Measurements from ENCODE around the gene CAMK2N2.

CAMK2N2 gene

DNA sequence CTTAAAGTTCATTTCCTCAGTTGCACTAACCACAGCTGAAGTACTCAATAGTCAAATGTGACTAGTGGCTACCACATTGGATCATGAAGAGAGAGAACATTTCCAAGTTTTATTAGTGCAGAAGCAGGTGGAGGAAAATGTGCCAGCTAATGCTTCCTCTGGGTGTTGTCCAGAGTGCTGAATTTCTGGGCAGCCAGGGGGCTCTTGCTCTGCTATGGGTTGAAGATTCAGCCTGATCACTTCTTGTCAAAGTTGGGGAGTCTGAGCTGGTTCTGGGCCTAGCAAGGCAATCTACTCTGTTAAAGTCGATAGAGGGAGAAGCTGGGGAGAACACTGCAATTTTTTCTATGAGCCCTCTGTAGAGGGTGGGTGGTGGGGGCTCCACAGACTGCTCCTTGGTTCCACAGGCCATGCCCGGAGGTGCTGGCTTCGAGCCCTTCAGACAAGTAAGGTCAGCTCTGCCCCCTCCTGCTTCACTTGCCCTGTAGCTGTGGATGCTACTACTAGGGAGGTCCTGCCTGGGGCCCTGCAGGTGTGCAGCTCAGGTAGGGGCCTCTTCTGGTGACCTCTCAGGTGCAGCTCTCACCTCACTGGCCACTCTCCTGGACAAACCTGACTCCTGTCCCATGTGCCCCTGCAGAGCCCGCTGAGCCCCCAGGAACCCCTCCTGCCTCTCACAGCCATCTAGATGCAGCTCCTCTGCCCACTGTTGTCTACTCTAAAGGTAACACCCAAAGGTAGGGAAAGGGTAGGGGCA is 20.8 kb downstream of the CAMK2N2 start:
- DNase-seq (ENCODE audit: low read depth in 2 of 2, low spot score in 1 of 2), result no peak

GRCh38 chr3:184239708-184240107 is 21.6 kb downstream of the CAMK2N2 start:
- DNase-seq (ENCODE audit: low read depth in 2 of 2, low spot score in 1 of 2), result no peak

DNA sequence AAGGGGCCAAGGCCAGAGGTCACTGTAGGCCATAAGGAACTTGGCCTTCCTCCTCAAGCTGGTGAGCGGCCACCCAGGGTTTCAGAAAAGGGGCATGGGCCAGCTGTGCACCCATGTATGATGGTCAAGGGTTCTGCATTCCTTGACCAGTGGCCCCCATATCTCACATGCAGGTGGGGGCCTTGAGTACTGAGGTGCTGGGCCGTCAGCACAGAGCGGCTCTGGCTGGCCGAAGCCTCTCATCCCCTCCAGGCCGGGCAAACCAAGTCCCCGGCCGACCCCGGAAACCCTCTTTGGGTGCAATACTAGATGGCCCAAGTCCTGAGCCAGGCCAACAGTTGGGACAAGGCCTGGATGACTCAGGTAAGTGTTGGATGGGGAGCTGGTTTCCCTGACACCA is 22.1 kb downstream of the CAMK2N2 start:
- DNase-seq (ENCODE audit: low read depth in 2 of 2, low spot score in 1 of 2), result no peak

DNA sequence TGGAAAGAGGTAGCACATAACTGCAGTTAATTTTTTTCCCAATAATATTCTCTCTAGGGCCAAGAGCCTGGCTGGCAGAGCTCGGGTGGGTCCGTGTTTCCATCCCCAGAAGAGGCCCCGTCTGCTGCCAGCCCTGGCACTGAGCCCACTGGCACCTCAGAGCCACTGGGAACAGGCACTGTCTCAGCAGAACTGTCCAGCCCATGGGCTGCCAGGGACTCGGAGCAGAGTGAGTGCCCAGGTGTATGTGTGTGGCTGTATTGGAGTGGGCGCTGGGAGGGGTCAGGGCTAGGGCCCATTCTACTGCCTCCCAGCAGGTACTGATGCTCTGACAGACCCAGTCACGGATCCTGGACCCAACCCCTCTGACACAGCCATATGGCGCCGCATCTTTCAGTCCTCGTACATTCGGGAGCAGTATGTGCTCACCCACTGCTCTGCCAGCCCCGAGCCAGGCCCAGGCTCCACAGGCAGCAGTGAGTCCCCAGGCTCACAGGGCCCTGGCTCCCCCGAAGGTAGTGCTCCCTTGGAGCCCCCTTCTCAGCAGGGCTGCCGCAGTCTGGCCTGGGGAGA is 23.0 kb downstream of the CAMK2N2 start:
- DNase-seq (ENCODE audit: low read depth in 2 of 2, low spot score in 1 of 2), result no peak

- no peak for DNase-seq (ENCODE audit: low read depth in 2 of 2, low spot score in 1 of 2)
Observed at GRCh38 chr3:184237807-184238206, 23.5 kb downstream of the CAMK2N2 start.

DNA sequence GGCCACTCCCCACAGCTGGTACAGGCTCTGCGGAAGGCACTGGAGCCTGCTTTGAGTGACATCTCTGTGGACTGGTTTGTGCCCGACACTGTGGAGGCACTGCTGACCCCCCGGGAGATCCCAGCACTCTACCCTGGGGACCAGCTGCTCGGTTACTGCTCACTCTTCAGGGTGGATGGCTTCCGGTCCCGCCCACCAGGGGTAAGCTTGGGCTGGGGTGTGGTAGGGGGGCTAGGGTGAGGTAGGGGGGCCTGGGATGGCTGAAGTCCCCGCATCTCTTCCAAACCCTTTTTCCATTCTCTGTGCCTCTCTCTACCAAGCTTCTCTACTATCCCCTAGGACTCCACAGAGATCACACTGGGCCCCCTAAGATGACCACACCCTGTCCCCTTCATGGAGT is 24.1 kb downstream of the CAMK2N2 start:
- DNase-seq (ENCODE audit: low read depth in 2 of 2, low spot score in 1 of 2), result no peak

- DNase-seq (ENCODE audit: low read depth in 2 of 2, low spot score in 1 of 2), result no peak
Observed at GRCh38 chr3:184236636-184237035, 24.7 kb downstream of the CAMK2N2 start.

- no peak for DNase-seq (ENCODE audit: low read depth in 2 of 2, low spot score in 1 of 2)
Observed at GRCh38 chr3:184236033-184236410, 25.3 kb downstream of the CAMK2N2 start.

DNA sequence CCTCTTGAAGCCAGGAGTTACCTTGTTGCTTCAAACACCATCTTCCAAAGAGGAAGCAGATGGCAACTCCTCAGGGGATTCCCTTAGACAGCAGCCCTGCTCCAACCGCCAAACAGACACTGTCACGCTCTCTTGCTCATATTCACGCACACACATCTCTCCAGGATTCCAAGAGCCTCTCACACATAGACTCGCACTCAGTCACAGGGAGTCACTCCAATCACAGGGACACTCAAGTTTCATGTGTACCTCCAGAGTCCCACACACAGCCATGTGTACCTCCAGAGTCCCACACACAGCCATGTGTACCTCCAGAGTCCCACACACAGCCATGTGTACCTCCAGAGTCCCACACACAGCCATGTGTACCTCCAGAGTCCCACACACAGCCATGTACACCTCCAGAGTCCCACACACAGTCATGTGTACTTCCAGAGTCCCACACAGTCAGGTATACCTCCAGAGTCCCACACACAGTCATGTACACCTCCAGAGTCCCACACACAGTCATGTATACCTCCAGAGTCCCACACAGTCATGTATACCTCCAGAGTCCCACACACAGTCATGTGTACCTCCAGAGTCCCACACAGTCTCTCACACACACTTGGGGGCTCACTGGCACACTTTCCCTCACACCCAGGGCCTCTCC is 25.8 kb downstream of the CAMK2N2 start:
- no peak for DNase-seq (ENCODE audit: low read depth in 2 of 2, low spot score in 1 of 2)

DNA sequence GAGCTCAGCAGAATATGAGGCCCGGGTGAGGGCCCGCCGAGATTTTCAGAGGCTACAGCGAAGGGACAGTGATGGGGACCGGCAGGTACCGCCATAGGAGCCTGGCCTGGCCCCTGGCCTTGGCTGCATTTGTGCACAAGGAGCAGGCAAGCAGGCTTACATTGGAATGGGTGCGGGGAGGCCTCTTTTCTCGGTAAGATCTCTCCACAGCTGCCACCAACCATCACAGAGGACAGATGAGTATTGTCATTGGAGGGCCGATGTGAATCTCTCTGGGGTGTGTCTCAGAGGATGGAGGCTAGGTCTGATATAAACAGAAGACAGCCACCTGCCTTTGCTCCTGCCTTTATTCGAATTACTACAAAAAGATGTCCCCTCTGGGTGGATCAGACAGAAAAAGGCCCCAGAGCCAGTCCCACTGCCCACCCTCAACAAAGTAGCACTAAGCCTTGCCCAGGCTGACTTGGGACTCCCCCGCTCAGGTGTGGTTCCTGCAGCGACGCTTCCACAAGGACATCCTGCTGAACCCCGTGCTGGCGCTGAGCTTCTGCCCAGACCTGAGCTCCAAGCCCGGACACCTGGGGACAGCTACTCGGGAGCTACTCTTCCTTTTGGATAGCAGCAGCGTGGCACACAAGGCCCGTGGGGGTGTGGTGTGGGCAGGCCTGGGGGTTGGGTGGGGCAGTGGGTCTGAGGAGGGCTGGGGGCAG is 26.5 kb downstream of the CAMK2N2 start:
- DNase-seq (ENCODE audit: low read depth in 2 of 2, low spot score in 1 of 2), result no peak

GRCh38 chr3:184234224-184234623 is 27.1 kb downstream of the CAMK2N2 start:
- DNase-seq (ENCODE audit: low read depth in 2 of 2, low spot score in 1 of 2), result no peak

GRCh38 chr3:184233127-184233843 is 28.1 kb downstream of the CAMK2N2 start:
- DNase-seq (ENCODE audit: low read depth in 2 of 2, low spot score in 1 of 2), result no peak

DNA sequence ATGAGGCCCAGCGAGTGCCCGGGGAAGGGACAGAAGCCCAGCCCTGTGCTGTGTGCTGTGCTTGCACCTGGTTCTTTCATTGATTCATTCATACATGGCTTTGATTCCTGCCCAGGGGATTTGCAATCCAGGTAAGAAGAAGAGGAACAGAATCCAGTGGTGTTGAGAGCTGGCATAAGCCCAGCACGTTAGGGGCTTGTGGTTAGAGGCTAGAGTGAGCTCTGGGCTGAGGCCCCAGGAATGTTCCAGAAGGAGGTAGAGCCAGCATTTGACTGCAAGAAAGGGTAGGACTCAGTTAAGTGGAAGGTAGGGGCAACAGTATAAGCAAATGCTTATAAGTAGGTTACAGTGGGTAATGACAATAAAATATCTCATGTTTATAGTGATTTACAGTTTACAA is 29.7 kb downstream of the CAMK2N2 start:
- DNase-seq (ENCODE audit: low read depth in 2 of 2, low spot score in 1 of 2), result no peak

DNA sequence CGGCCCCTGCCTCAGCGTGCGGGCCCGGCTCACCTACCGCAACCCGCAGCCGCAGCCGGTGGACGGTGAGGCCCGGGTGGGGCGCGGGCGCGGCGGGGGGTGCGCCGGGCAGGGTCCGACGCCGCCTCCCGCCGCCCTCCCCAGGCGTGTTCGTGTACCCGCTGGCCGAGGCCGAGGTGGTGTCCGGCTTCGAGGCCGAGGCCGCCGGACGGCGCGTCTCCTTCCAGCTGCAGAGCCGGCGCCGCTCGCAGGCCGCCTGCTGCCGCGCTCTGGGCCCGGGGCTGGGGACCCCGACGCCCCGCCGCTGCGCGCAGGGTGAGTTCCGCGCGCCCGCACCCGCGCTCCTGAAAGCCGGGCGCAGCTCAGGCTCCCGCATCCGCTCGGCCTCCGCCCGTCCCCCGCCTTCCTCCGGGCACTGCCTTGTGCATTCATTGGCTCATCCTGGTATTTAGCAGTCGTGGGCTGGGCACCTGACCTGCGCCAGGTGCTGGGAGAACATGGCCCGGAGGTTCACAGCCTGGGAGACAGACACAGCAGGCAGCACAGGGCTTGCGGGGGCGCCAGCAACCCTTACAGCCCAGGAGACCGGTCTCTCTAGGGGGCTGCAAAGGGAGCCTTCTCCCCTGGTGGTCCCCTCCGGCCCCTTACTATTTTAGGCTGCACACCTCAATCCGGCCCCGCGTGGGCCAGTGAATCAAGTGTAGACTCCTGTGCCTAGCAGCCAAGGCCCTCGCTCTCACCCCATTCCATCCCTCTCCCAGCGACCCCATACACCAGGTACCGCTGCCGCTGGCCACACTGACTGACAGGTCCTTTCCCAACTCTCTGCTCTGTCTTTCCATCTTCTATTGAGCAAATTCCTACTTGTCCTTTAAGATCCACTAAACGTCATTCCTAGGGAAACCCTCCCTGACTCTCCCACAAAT is 30.5 kb downstream of the CAMK2N2 start:
- DNase-seq (ENCODE audit: low read depth in 2 of 2, low spot score in 1 of 2), result no peak

GRCh38 chr3:184230081-184230602 is 31.2 kb downstream of the CAMK2N2 start:
- no peak for DNase-seq (ENCODE audit: low read depth in 2 of 2, low spot score in 1 of 2)

DNA sequence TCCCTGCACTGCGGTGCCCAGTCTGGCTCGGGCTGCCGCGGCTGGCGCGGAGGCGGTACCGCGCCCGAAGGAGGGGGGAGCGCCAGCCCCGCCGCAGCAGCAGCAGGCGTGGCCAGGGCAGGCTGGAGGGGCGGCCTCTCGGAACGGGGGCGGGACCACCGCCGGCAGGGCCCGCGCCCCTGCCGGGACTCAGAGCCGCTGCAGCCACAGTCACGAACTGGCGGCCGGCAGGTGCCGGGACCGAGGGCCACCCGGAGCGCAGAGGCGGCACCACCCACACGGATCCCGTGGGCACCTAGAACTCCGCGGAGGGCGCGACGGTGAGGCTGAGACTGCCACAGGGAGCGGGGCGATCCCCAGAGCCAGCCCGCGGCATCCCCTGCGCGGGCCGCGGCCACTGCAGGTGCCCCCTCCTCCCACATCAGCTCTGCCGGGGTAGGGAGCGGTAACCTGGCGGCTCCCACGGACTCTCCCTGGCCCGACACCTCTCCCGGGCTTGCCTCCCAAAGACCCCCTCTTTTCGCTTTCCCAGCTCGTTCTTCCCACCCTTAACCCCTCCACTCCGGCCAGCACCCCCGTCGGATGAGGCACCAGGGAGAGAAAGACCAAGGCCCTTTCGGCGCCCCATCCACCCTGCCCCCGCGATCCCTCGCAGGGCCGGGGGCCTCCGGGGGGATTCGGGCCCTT is 31.8 kb downstream of the CAMK2N2 start, which contains the start of gene VWA5B2:
Gene VWA5B2, plus strand, starts transcription at position 192 of the 687 bp plus-strand sequence. CDS start 944 bp downstream, outside the sequence.
- peak; percentile 31 to 51 for DNase-seq (ENCODE audit: low read depth in 2 of 2, low spot score in 1 of 2)

DNA sequence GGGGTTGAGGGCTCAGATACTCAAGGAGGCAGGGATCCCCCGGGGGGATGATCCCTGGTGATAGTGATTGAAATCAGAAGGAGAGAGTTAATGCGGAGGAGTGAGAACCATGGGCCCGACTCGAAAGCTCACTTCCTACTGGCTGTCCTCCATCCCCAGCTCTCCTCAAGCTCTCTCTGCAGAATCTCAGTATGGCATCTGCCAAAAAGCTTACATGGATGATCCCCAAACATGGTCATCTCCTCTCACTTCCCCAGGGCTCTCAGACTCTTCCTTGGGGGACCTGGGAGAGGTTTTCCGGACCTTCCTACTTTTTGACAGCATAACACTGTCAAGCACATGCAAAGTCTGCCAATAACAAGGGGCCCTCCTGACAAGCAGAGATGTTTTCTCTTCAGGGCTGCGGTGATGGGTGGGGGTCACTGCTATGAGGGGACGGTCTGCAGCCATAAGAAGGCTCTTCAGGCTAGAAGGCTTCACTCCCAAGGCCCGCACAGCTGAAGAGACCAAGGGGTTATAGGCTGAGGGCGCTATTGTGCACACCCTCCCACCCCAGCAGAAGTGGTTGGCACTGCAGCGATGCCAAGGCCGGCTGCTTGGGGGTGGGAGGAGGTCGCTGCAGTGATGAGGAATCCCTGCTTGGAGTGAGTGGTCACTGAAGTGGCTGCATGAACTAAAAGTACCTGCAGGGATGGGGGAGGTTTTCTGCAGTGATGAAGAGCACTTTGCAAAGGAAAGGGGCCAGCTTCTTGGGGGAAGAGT is 32.8 kb downstream of the CAMK2N2 start:
- DNase-seq (ENCODE audit: low read depth in 2 of 2, low spot score in 1 of 2), result no peak

DNA sequence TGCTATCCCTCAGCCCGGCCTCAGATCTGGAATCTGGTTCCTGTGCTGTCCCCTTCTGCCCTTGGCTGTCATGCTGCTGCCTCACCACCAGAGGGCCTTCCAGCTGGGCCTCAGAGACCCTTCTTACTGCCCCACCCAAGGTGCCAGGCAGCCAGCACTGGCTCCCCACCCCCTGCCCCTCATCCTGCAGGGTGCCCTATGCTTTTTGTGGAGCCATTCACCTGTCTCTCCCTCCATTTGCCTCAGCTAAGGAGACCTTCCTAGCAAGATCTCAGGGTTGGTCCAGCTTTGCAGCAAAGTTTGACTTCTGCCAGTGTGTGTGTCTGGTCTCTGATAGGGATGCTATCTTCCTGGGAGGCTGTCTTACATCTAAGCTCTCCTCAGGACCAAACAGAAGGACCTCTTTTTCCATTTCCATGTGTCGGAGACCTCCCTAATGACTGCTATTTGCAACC is 33.8 kb downstream of the CAMK2N2 start:
- DNase-seq (ENCODE audit: low read depth in 2 of 2, low spot score in 1 of 2), result peak; percentile 16 to 21

All from stimulated activated CD8-positive, alpha-beta memory T cell treated with anti-CD3 and anti-CD28 coated beads, Interleukin-4, amount 100 ng/mL, for 1 hour (primary cell).